SK-N-SH (cell line): ENCODE measurements around the gene PAAF1.

Experiments
- CHD2 ChIP-seq: fragments of 150-350 bp; IDR thresholded peaks from 2 replicates; pipeline ENCODE4 v1.6.1; 2018; ENCODE audit warnings: low read length; ENCODE audit not compliant: partially characterized antibody
- CTCF ChIP-seq: fragments of 200-600 bp; sonication (generic); IDR thresholded peaks from 2 replicates; pipeline ENCODE4 v1.6.1; 2017; ENCODE audit warnings: antibody characterized with exemption, mild to moderate bottlenecking, moderate library complexity
- GABPA ChIP-seq: IDR thresholded peaks from 2 replicates; pipeline ENCODE4 v1.4.0; 2012; ENCODE audit warnings: low read depth, mild to moderate bottlenecking
- SIN3A ChIP-seq: IDR thresholded peaks from 2 replicates; pipeline ENCODE4 v1.6.1; 2012; ENCODE audit warnings: low read depth, mild to moderate bottlenecking, low read length, moderate library complexity, borderline replicate concordance
- TAF1 ChIP-seq: IDR thresholded peaks from 2 replicates; pipeline ENCODE4 v1.6.1; 2012; ENCODE audit warnings: low read depth, mild to moderate bottlenecking, low read length, moderate library complexity, borderline replicate concordance

- no peak for TF ChIP-seq CHD2
- TF ChIP-seq GABPA, result no peak
- no peak for TF ChIP-seq SIN3A
- TF ChIP-seq TAF1, result no peak
- no peak for TF ChIP-seq CTCF
Observed at GRCh38 chr11:73961321-73961720, 84.5 kb downstream of the PAAF1 start.
